Naive thymus-derived CD4-positive, alpha-beta T cell (primary cell): ENCODE data around the gene CCDC33. TPM values are rescaled to one million over a fixed set of nuclear protein-coding genes. Genes with fewer than 3 reads are reported as not detected.

Experiments used
- ATAC-seq: fragments of 150-1000 bp; cut with Tn5 transposase; 2 replicates; pipeline ENCODE4 v1.10.0; 2021; ENCODE audit warnings: mild to moderate bottlenecking, moderate library complexity
- CTCF ChIA-PET: fragments of 350-600 bp; sonication (Branson Sonifier 250); formaldehyde crosslinking; loops from one replicate; lab custom pipeline; 2021; ENCODE audit warnings: antibody characterized with exemption; lab: Charles Lee
- POLR2A ChIA-PET: fragments of 350-600 bp; sonication (Branson Sonifier 250); formaldehyde crosslinking; loops from one replicate; lab custom pipeline; 2021; ENCODE audit warnings: antibody characterized with exemption, inconsistent platforms; lab: Charles Lee
- DNase-seq, 9 donors: peaks; one replicate each; pipeline versions ENCODE4 v3.0.0 to v3.0.0-alpha.2; 2020 to 2022; ENCODE audit warnings: mixed read lengths in 1 of 9
- H3K27ac ChIP-seq: one replicate; pipeline ENCODE4 v1.7.0; 2013; ENCODE audit warnings: mild to moderate bottlenecking, low read depth, low read length, moderate library complexity
- H3K27me3 ChIP-seq, 2 donors: one replicate each; pipeline ENCODE4 v1.7.0; 2013; ENCODE audit warnings: low read length in 2 of 2, mild to moderate bottlenecking in 2 of 2, moderate library complexity in 2 of 2; ENCODE audit not compliant: control insufficient read depth in 2 of 2, insufficient read depth in 2 of 2
- H3K36me3 ChIP-seq, 3 experiments: 1 replicate in 2 of 3; 2 replicates in 1 of 3; pipeline ENCODE4 v1.7.0; 2013; ENCODE audit warnings: low read length in 3 of 3, mild to moderate bottlenecking in 3 of 3, moderate library complexity in 1 of 3; ENCODE audit not compliant: insufficient read depth in 3 of 3, control insufficient read depth in 2 of 3
- H3K4me1 ChIP-seq, 2 donors: one replicate each; pipeline ENCODE4 v1.7.0; 2013; ENCODE audit warnings: low read length in 2 of 2, mild to moderate bottlenecking in 2 of 2, moderate library complexity in 1 of 2; ENCODE audit not compliant: control insufficient read depth in 2 of 2, insufficient read depth in 2 of 2
- H3K4me3 ChIP-seq: 2 replicates; pipeline ENCODE4 v1.7.0; 2013; ENCODE audit warnings: mild to moderate bottlenecking, low read length
- H3K9me3 ChIP-seq, 3 experiments: 1 replicate in 2 of 3; 2 replicates in 1 of 3; pipeline ENCODE4 v1.7.0; 2013; ENCODE audit warnings: low read length in 3 of 3; ENCODE audit not compliant: control insufficient read depth in 2 of 3
- H3K27ac Mint-ChIP-seq, 9 donors: one replicate each; pipeline ENCODE4 v1.8.0; 2020 to 2022; ENCODE audit warnings: mixed read lengths in 9 of 9, mild to moderate bottlenecking in 8 of 9, moderate library complexity in 5 of 9, inconsistent platforms in 2 of 9
- H3K27me3 Mint-ChIP-seq, 5 donors: one replicate each; pipeline ENCODE4 v1.8.0; 2021 to 2022; ENCODE audit warnings: mixed read lengths in 5 of 5, mild to moderate bottlenecking in 1 of 5
- H3K36me3 Mint-ChIP-seq, 5 donors: one replicate each; pipeline ENCODE4 v1.8.0; 2020 to 2022; ENCODE audit warnings: mixed read lengths in 5 of 5, mild to moderate bottlenecking in 3 of 5, inconsistent platforms in 1 of 5
- H3K4me1 Mint-ChIP-seq, 7 donors: one replicate each; pipeline ENCODE4 v1.8.0; 2020 to 2022; ENCODE audit warnings: mixed read lengths in 7 of 7, mild to moderate bottlenecking in 3 of 7, inconsistent platforms in 1 of 7
- H3K4me3 Mint-ChIP-seq, 10 donors: one replicate each; pipeline ENCODE4 v1.8.0; 2020 to 2022; ENCODE audit warnings: mild to moderate bottlenecking in 10 of 10, mixed read lengths in 10 of 10, moderate library complexity in 6 of 10, inconsistent platforms in 2 of 10
- H3K9me3 Mint-ChIP-seq, 11 donors: one replicate each; pipeline ENCODE4 v1.8.0; 2020 to 2022; ENCODE audit warnings: mixed read lengths in 11 of 11, mild to moderate bottlenecking in 4 of 11, inconsistent platforms in 1 of 11, moderate library complexity in 1 of 11
- intact Hi-C, 2 donors: fragments of 100-400 bp; cut with micrococcal nuclease; formaldehyde crosslinking; loops; one replicate each; pipeline ENCODE4 v1.15.1; 2023
- polyA plus RNA-seq, 2 donors: library from polyadenylated mRNA; unstranded; fragments of 300-500 nt; fragmentation: Illumina TruSeq; gene quantifications; one replicate each; pipeline ENCODE4 v1.2.3, GENCODE V29; 2021
- total RNA-seq, 6 experiments: library from RNA in 5 of 6; stranded (reverse) in 5 of 6; gene quantifications; 1 replicate in 5 of 6; 2 replicates in 1 of 6; pipeline ENCODE4 v1.2.3 and lab custom pipeline; 2021 to 2026

Gene CCDC33
- total and polyA plus RNA-seq, 7 experiments from 2014 or later, result not detected

- H3K36me3 Mint-ChIP-seq, result no peaks in the 10 kb centered on the region
- no peak overlapping the region for H3K4me3 ChIP-seq
- no peaks in the 10 kb centered on the region for H3K9me3 ChIP-seq
- no peak overlapping the region for H3K4me3 Mint-ChIP-seq
- POLR2A ChIA-PET, result no interaction called here
- no peaks in the 10 kb centered on the region for H3K9me3 Mint-ChIP-seq
- no peak overlapping the region for H3K27ac Mint-ChIP-seq
- CTCF ChIA-PET, result no interaction called here
- H3K27ac ChIP-seq, result no peak overlapping the region
- H3K4me1 ChIP-seq, result no peaks in the 10 kb centered on the region
- no peak for ATAC-seq
- intact Hi-C loops, result no loop called here
- H3K36me3 ChIP-seq, result no peaks in the 10 kb centered on the region
- no peaks in the 10 kb centered on the region for H3K27me3 ChIP-seq
- H3K27me3 Mint-ChIP-seq, result peaks cover 7 to 39% (median 17%) of the 10 kb centered on the region in 5 donors
- no peak for DNase-seq
- H3K4me1 Mint-ChIP-seq, result peaks cover 0 to 19% (median 7%) of the 10 kb centered on the region in 7 donors
Observed at GRCh38 chr15:74220475-74221248, 15.5 kb upstream of the CCDC33 start.

DNA sequence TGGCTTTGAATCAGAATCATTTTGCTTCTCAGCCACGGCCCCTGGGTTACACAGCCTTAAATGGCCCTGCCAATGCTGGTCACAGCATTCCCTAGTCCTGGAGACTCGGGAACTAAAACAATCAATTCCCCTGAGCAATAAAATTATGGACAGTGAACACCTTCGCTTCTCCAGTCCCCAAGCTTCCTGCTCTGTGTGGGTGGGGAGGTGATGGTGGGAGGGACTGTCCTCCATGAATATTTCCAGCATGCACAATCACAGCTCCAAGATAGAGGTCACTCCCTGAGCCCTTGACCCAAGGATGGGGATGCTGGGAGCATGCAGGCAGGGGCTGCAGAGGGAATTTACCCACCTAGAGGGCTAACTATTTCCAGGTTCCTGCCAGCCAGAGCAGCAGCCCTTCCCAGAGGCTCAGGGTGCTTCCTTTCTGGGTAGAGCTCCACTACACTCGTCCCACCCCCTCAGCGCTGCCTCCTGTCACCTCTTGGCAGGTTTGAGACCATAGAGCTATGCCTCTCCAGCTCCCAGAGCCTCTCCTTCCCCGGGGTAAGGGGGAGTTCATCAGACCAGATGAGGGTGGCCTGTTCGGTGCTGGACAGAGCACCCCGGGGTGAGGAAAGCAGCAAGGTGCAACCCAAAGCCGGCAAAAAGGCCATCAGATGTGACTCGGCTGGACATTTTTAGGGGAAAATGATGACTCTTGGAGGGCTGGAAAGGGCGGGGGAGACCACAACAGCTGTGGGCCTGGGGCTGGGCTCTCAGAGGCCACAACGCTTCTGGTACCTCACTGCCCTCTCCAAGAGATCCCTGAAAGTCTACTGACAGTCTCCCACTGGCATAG is 14.5 kb upstream of the CCDC33 start:
- CTCF ChIA-PET, result no interaction called here
- peaks cover 11 to 40% (median 17%) of the 10 kb centered on the region in 5 donors for H3K27me3 Mint-ChIP-seq

DNA sequence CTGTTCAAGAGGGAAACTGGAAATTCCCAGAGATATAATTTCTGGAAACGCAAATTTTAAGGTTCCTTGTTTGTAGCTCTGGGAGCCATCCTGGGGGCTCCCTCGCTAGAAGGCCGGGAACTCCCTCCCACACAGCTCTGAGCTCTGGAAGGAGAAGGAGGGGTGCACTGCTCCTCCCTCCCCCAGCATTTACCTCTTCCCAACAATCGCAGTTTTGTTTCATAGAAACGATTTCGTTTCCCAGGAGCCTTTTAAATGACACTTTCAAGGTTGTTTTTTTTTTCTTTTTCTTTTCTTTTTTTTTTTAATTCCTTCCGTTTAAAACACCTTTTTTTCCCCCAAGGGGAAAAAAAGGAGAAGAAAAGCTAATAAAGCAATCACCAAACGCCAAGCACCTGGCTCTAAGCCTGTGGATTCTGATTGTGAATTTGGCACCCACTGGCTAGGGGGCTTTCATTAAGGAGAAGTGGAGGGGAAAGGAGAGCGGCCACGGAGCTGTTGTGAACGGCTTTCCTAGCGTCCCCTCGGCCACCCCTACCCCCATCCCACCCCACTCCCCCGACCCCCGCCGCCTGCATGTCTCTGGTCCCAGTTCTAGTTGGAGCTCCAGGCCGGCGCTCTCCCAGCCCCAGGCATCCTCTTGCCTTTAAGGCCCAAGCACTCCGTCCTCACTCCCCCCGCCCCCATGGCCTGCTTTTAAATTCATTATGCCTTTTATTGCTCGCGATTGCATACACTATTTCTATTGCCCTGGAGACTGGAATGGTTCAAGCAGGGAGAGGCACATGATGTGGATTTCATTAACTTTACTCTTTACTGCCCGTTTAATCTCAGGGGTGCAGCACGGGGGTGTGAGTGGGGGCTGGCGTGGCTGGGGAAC is 13.6 kb upstream of the CCDC33 start:
- H3K27me3 Mint-ChIP-seq, result peaks cover 11 to 42% (median 21%) of the 10 kb centered on the region in 5 donors
- H3K9me3 Mint-ChIP-seq, result peaks cover 0 to 2% (median 0%) of the 10 kb centered on the region in 11 donors
- ChIA-PET CTCF (interaction anchor here (0.6 kb wide), 1 partner anchor 96 kb away, joined by 4 read pairs; no protein-coding TSS in a partner anchor), POLR2A (no interaction called here)
- Histone ChIP-seq H3K36me3 (no peaks in the 10 kb centered on the region), H3K4me3 (no peak overlapping the region), H3K27ac (no peak overlapping the region), H3K9me3 (no peaks in the 10 kb centered on the region), H3K4me1 (no peaks in the 10 kb centered on the region), H3K27me3 (no peaks in the 10 kb centered on the region)
- H3K27ac Mint-ChIP-seq, result peak overlapping the region in 1 of 9 donors; percentile 62
- H3K4me3 Mint-ChIP-seq, result peak overlapping the region in 1 of 10 donors; percentile 66
- peaks cover 0 to 19% (median 7%) of the 10 kb centered on the region in 7 donors for H3K4me1 Mint-ChIP-seq
- ATAC-seq (no peak), DNase-seq (no peak)
- intact Hi-C loops, result no loop called here
- H3K36me3 Mint-ChIP-seq, result no peaks in the 10 kb centered on the region

More for the DNA sequence above, 14.5 kb upstream of the CCDC33 start:
- Histone ChIP-seq H3K36me3 (no peaks in the 10 kb centered on the region), H3K9me3 (no peaks in the 10 kb centered on the region), H3K27ac (no peak overlapping the region), H3K27me3 (no peaks in the 10 kb centered on the region), H3K4me3 (no peak overlapping the region), H3K4me1 (no peaks in the 10 kb centered on the region)
- POLR2A ChIA-PET, result no interaction called here
- no peak overlapping the region for H3K4me3 Mint-ChIP-seq
- H3K36me3 Mint-ChIP-seq, result no peaks in the 10 kb centered on the region
- no peak for ATAC-seq
- H3K9me3 Mint-ChIP-seq, result peaks cover 0 to under 1% (median 0%) of the 10 kb centered on the region in 11 donors
- no peak for DNase-seq
- H3K27ac Mint-ChIP-seq, result no peak overlapping the region
- H3K4me1 Mint-ChIP-seq, result peaks cover 0 to 19% (median 7%) of the 10 kb centered on the region in 7 donors
- intact Hi-C loops, result no loop called here

DNA sequence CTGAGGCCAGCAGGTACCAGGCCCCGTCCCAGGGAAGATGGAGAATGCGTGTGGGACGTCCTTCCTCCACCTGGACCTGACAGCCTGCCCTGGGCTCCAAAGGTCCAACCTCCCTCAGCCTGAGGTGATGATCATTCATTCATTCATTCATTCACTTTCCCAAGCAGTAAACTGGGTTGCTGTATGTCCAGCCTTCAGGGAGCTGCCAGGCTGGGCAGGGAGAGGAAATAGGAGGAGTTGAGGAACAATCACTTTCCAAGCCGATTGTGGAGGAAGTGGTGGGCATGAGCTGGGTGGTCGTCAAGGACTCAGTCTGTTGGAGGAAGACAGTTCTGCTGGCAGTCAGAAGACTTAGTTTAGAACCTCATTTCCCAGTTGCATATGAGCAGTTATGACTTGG is 10.2 kb upstream of the CCDC33 start:
- Histone ChIP-seq H3K4me1 (no peaks in the 10 kb centered on the region), H3K27ac (no peak overlapping the region), H3K36me3 (no peaks in the 10 kb centered on the region), H3K9me3 (no peaks in the 10 kb centered on the region), H3K4me3 (no peak overlapping the region), H3K27me3 (no peaks in the 10 kb centered on the region)
- Mint-ChIP-seq H3K9me3 (peaks cover 0 to 2% (median 0%) of the 10 kb centered on the region in 11 donors), H3K4me3 (no peak overlapping the region), H3K27ac (no peak overlapping the region), H3K27me3 (peaks cover 0 to 38% (median 9%) of the 10 kb centered on the region in 5 donors), H3K4me1 (peaks cover 0 to 19% (median 7%) of the 10 kb centered on the region in 7 donors), H3K36me3 (no peaks in the 10 kb centered on the region)
- ChIA-PET POLR2A (no interaction called here), CTCF (no interaction called here)
- intact Hi-C loops, result no loop called here
- DNase-seq (no peak), ATAC-seq (no peak)

GRCh38 chr15:74226761-74227540 is 9.2 kb upstream of the CCDC33 start:
- H3K4me3 Mint-ChIP-seq, result no peak overlapping the region
- no peaks in the 10 kb centered on the region for H3K36me3 ChIP-seq
- ATAC-seq (no peak), DNase-seq (no peak)
- no peak overlapping the region for H3K4me3 ChIP-seq
- no peaks in the 10 kb centered on the region for H3K9me3 ChIP-seq
- H3K9me3 Mint-ChIP-seq, result peaks cover 0 to 2% (median 0%) of the 10 kb centered on the region in 11 donors
- intact Hi-C loops, result no loop called here
- peaks cover 0 to 19% (median 7%) of the 10 kb centered on the region in 7 donors for H3K4me1 Mint-ChIP-seq
- H3K4me1 ChIP-seq, result no peaks in the 10 kb centered on the region
- H3K27me3 ChIP-seq, result no peaks in the 10 kb centered on the region
- POLR2A ChIA-PET, result no interaction called here
- CTCF ChIA-PET, result no interaction called here
- H3K36me3 Mint-ChIP-seq, result no peaks in the 10 kb centered on the region
- H3K27ac Mint-ChIP-seq, result no peak overlapping the region
- peaks cover 0 to 34% (median 9%) of the 10 kb centered on the region in 5 donors for H3K27me3 Mint-ChIP-seq
- H3K27ac ChIP-seq, result no peak overlapping the region
